B cell (primary cell): ENCODE data around the gene DIABLO.

ENCODE experiments used
- CTCF ChIP-seq: fragments of 200-600 bp; IDR thresholded peaks from one replicate; pipeline ENCODE4 v1.8.0; 2022; ENCODE audit warnings: antibody characterized with exemption, mild to moderate bottlenecking
- EZH2 ChIP-seq: IDR thresholded peaks from 2 replicates; pipeline ENCODE4 v1.6.1; 2012; ENCODE audit warnings: borderline replicate concordance, low read depth, mild to moderate bottlenecking, moderate library complexity, low read length; ENCODE audit not compliant: insufficient read depth, poor library complexity, severe bottlenecking

GRCh38 chr12:122235741-122236140 is 9.9 kb upstream of the DIABLO start:
- no peak for TF ChIP-seq CTCF
- no peak for TF ChIP-seq EZH2
